22Rv1 (cell line): ENCODE measurements around the gene KRT14.

ENCODE experiments used
- CTCF ChIP-seq: fragments of 450-650 bp; IDR thresholded peaks from 2 replicates; pipeline ENCODE4 v1.5.1; 2017; ENCODE audit warnings: mild to moderate bottlenecking
- ZFX ChIP-seq: fragments of 450-650 bp; IDR thresholded peaks from 2 replicates; pipeline ENCODE4 v1.6.1; 2017; ENCODE audit warnings: antibody characterized with exemption, borderline replicate concordance

GRCh38 chr17:41533613-41534012, 53.1 kb downstream of the KRT14 start:
- TF ChIP-seq CTCF (no peak), ZFX (no peak)
